ENCODE data around the gene FBXL7. TPM values are rescaled to one million over a fixed set of nuclear protein-coding genes. Genes with fewer than 3 reads are reported as not detected.

Gene FBXL7
- total RNA-seq, 1 donor from 2014 or later = 30.4 TPM

GRCh38 chr5:15680455-15680854, 180.5 kb downstream of the FBXL7 start:
- Histone ChIP-seq H3K27ac (no peak overlapping the region), H3K27me3 (no peaks in the 10 kb centered on the region), H3K9me3 (no peaks in the 10 kb centered on the region), H3K36me3 (no peaks in the 10 kb centered on the region), H3K4me3 (no peak overlapping the region), H3K4me1 (peaks cover 0 to 7% of the 10 kb centered on the region in 2 donors)
- TF ChIP-seq, protein P1, sequence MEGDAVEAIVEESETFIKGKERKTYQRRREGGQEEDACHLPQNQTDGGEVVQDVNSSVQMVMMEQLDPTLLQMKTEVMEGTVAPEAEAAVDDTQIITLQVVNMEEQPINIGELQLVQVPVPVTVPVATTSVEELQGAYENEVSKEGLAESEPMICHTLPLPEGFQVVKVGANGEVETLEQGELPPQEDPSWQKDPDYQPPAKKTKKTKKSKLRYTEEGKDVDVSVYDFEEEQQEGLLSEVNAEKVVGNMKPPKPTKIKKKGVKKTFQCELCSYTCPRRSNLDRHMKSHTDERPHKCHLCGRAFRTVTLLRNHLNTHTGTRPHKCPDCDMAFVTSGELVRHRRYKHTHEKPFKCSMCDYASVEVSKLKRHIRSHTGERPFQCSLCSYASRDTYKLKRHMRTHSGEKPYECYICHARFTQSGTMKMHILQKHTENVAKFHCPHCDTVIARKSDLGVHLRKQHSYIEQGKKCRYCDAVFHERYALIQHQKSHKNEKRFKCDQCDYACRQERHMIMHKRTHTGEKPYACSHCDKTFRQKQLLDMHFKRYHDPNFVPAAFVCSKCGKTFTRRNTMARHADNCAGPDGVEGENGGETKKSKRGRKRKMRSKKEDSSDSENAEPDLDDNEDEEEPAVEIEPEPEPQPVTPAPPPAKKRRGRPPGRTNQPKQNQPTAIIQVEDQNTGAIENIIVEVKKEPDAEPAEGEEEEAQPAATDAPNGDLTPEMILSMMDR (IDR thresholded peaks at IDR 0.05) = no peak
- intact Hi-C loops (cut with DNase I) = no loop called here
- DNase-seq (ENCODE audit: low spot score in 2 of 2) = no peak

GRCh38 chr5:15682122-15682521, 182.1 kb downstream of the FBXL7 start:
- intact Hi-C loops (cut with DNase I) = no loop called here

GRCh38 chr5:15682566-15682965, 182.6 kb downstream of the FBXL7 start:
- H3K4me1 ChIP-seq = peaks cover 0 to 7% of the 10 kb centered on the region in 2 donors
- H3K9me3 ChIP-seq = no peaks in the 10 kb centered on the region
- intact Hi-C loops (cut with DNase I) = no loop called here
- no peak for DNase-seq (ENCODE audit: low spot score in 2 of 2)
- no peak overlapping the region for H3K27ac ChIP-seq
- H3K4me3 ChIP-seq = no peak overlapping the region
- H3K27me3 ChIP-seq = no peaks in the 10 kb centered on the region
- H3K36me3 ChIP-seq = no peaks in the 10 kb centered on the region
- TF ChIP-seq, protein P1 (IDR thresholded peaks at IDR 0.05) = no peak

More at GRCh38 chr5:15682122-15682521, 182.1 kb downstream of the FBXL7 start:
- Histone ChIP-seq H3K36me3 (no peaks in the 10 kb centered on the region), H3K27ac (no peak overlapping the region), H3K27me3 (no peaks in the 10 kb centered on the region), H3K4me1 (peaks cover 0 to 7% of the 10 kb centered on the region in 2 donors), H3K4me3 (no peak overlapping the region), H3K9me3 (no peaks in the 10 kb centered on the region)
- TF ChIP-seq, protein P1 (IDR thresholded peaks at IDR 0.05) = no peak
- DNase-seq (ENCODE audit: low spot score in 2 of 2) = no peak

GRCh38 chr5:15683332-15683731, 183.4 kb downstream of the FBXL7 start:
- Histone ChIP-seq H3K4me3 (no peak overlapping the region), H3K27ac (no peak overlapping the region), H3K36me3 (no peaks in the 10 kb centered on the region), H3K27me3 (no peaks in the 10 kb centered on the region), H3K9me3 (no peaks in the 10 kb centered on the region), H3K4me1 (peaks cover 0 to 7% of the 10 kb centered on the region in 2 donors)
- no peak for DNase-seq (ENCODE audit: low spot score in 2 of 2)
- intact Hi-C loops (cut with DNase I) = no loop called here
- TF ChIP-seq, protein P1 (IDR thresholded peaks at IDR 0.05) = no peak

DNA sequence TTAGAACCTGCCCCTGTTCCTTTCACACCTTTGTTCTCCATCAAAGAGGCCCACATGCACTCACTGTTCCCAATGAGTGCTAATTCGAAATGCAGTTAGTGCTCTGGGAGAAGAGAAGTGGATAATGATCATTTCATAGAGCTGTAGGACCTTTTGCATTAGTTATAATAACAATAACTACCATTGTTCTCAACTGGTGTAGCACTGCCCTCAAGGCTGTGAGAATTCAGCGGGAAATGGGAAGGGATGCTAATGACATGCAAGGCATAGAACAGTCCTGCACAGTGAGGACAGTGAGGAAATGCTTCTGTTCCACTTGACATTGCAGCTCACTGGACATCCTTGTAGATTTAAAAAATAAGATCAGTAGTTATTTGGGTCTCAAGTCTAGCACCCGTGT, 187.4 kb downstream of the FBXL7 start:
- TF ChIP-seq, protein P1 (IDR thresholded peaks at IDR 0.05) = no peak
- no peaks in the 10 kb centered on the region for H3K27me3 ChIP-seq
- H3K9me3 ChIP-seq = no peaks in the 10 kb centered on the region
- peaks cover 0 to 7% of the 10 kb centered on the region in 2 donors for H3K4me1 ChIP-seq
- DNase-seq (ENCODE audit: low spot score in 2 of 2) = no peak
- intact Hi-C loops (cut with DNase I) = no loop called here
- no peak overlapping the region for H3K27ac ChIP-seq
- no peak overlapping the region for H3K4me3 ChIP-seq
- no peaks in the 10 kb centered on the region for H3K36me3 ChIP-seq

GRCh38 chr5:15689836-15690235, 189.9 kb downstream of the FBXL7 start:
- no peaks in the 10 kb centered on the region for H3K27me3 ChIP-seq
- no peak overlapping the region for H3K27ac ChIP-seq
- no peak overlapping the region for H3K4me3 ChIP-seq
- DNase-seq (ENCODE audit: low spot score in 2 of 2) = no peak
- intact Hi-C loops (cut with DNase I) = no loop called here
- H3K36me3 ChIP-seq = no peaks in the 10 kb centered on the region
- TF ChIP-seq, protein P1 (IDR thresholded peaks at IDR 0.05) = no peak
- H3K9me3 ChIP-seq = no peaks in the 10 kb centered on the region
- H3K4me1 ChIP-seq = peaks cover 0 to 24% of the 10 kb centered on the region in 2 donors

Data from ascending aorta (tissue), 2 donors.